GM21390 (cell line): ENCODE results near the gene SUMO2.
A peak's percentile ranks its signal among the peaks of the same experiment; 100 is the strongest.
"Not testable (repeated sequence)": the region's sequence is repeated elsewhere in the genome, so short reads cannot be mapped to it uniquely, and the experiment has no call there.

Source experiments
- ATAC-seq: cut with Tn5 transposase; IDR thresholded peaks from one replicate; pipeline ENCODE4 v1.9.1; 2021; ENCODE audit not compliant: unreplicated experiment

SUMO2 gene

DNA sequence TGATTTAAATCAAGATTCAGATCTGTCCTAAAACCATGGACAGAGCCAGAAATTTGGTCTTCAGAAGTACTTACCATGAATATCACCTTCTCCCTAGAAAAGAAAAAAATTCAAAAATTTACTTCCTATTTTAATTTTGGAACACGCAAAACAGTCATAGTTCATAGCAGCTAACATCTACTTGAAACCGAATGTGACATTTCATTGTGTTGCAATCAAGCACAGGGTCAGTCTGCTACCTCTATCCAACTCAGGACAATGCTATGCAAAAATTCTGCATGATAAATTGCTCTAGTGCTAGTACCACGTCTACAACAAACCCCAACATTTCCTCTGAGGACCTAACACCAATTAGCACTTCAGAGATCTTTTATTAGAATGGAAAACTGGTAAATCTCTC lies 36.2 kb downstream of the SUMO2 start:
- ATAC-seq: no peak

DNA sequence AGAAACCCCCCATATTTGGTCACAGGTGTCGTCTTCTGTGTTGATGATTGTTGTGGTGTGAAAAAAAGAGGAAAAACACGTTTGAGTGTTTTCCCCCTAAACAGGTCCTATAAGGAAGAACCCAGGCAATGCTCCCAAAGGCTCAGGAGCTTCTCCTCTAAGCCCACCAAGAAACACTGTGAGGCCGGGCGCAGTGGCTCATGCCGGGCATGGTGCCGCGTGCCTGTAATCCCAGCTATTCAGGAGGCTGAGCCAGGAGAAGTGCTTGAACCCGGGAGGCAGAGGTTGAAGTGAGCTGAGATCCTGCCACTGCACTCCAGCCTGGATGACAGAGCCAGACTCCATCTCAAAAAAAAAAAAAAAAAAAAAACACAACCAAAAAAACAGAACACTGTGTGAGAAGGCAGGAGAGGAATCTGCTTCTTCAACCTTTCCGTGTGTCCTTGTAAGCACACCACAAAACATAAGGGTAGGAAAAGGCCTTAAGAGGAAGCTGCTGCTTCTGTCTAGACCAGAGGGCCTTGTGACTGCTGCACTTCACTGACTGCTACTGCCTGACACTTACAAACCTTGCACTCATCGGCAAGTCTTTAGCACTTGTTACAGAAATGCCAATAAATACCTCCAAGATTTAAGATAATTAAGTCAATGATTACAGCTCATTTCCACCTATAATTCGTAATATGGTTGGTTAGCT lies 37.8 kb downstream of the SUMO2 start:
- ATAC-seq: no peak

DNA sequence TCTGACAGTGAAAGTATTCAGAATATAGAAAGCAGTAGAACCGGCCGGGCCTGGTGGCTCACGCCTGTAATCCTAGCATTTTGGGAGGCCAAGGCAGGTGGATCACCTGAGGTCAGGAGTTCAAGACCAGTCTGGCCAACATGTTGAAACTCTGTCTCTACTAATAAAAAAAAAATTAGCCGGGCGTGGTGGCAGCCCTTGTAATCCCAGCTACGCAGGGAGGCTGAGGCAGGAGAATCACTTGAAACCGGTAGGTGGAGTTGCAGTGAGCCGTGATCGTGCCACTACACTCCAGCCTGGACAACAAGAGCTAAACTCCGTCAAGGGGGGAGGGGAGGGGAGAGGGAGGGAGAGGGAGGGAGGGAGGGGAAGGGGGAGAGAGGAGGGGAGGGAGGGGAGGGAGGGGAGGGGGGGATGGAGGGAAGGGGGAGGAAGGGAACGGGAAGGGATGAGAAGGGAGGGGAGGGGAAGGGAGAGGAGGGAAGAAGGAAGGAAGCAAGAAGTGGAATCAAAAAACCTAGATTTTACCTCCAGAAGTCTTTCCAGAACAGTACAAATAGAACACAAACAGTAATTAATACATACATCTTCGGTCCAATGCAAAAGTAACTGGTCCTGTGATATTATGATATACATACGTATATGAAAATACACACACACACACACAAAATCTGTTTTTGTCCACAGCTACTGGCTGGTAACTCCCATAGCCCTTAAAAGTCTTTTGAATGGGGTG lies 40.4 kb downstream of the SUMO2 start:
- ATAC-seq: no peak

DNA sequence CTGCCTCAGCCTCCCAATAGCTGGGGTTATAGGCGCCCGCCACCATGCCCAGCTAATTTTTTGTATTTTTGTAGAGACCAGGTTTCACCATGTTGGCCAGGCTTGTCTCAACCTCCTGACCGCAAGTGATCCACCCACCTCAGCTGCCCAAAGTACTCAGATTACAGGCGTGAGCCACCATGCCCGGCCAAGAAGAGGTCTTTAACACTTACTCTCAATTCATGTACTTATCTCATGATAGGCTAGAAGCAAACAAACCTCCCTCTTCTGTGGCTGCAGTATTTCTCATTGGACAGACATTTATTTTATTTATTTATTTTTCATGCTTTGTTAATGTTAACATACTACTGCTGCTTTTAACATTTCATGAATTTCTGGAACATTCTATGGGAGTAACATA lies 44.2 kb downstream of the SUMO2 start:
- ATAC-seq: no peak

DNA sequence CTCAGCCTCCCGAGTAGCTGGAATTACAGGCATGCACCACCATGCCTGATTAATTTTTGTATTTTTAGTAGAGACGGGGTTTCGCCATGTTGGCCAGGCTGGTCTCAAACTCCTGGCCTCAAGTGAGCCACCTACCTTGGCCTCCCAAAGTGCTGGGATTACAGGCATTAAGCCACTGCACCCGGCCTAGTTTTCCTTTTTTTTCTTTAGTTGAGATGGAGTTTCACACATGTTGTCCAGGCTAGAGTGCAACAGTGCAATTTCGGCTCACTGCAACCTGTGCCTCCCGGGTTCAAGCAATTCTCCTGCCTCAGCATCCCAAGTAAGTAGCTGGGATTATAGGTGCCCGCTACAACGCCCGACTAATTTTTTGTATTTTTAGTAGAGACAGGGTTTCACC lies 45.0 kb downstream of the SUMO2 start:
- not testable (repeated sequence) for ATAC-seq

DNA sequence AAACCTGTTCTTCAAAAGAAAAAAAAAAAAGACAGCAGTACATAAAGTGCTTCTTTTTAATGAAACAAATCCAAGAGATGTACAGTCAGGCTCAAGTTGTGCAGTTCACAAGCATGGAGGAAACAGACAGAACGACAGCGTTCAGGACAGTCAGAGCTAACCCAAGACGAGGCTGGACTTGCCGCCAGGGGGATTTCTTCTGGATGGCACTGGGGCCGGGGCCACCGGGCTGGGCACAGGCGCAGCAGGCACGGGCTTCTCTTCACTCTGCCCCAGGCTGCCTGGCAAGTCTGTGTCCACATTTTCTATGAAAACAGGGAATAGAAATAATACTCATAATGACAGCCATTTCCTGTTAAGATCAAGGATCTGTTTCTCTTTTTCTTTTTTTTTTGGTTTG lies 46.8 kb downstream of the SUMO2 start:
- ATAC-seq: no peak

DNA sequence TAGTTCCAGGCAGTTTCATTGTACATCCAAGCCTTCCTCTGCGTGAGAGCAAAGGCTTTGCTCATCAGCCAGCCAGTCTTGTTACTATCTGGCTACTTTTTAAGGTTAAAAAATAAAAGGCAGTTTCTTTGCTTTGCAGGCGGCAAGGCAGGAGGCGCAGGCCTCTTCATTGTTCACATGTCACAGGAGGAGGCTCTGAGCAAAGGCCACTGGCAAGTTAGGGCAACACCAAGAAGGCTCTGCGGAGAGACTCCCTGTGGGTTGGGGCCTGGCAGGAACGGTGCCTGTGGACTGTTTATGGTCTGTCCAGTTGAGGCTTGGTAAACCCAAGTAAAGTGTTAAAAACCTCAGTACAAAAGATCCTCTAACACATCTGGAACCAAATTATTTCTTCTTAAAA lies 47.3 kb downstream of the SUMO2 start:
- ATAC-seq: no peak

DNA sequence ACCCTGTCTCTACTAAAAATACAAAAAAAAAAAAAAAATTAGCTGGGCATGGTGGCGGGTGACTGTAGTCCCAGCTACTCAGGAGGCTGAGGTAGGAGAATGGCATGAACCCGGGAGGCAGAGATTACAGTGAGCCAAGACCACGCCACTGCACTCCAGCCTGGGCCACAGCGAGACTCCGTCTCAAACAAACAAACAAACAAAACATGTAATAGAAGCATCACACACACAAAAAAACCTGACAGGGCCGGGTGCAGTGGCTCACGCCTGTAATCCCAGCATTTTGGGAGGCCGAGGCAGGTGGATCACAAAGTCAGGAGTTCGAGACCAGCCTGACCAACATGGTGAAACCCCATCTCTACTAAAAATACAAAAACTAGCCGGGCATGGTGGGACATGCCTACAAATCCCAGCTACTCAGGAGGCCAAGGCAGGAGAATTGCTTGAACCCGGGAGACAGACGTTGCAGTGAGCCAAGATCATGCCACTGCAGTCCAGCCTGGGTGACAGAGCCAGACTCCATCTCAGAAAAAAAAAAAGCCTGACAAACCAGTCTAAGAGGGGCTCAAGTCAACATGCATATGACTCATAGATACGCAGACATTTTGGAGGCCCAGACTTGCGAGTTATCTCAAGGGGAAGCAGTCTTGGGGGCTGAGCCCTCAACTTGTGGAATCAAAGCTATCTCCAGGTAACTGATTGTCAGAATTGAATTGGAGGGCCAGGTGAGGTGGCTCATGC lies 49.0 kb downstream of the SUMO2 start:
- ATAC-seq: not testable (repeated sequence)

DNA sequence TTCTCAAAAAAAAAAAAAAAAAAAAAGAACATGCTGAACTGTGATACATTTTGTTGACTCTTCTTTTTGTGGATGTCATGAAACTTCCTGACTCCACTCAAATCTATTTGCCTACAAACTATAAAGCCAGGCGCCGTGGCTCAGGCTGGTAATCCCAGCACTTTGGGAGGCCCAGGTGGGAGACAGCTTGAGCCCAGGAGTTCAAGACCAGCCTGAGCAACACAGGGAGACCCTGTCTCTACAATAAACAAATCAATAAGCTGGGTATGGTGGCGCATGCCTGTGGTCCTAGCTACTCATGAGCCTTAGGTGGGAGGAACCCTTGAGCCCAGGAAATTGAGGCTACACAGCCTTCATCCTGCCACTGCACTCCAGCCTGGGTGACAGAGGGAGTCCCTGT lies 49.8 kb downstream of the SUMO2 start:
- ATAC-seq: no peak

DNA sequence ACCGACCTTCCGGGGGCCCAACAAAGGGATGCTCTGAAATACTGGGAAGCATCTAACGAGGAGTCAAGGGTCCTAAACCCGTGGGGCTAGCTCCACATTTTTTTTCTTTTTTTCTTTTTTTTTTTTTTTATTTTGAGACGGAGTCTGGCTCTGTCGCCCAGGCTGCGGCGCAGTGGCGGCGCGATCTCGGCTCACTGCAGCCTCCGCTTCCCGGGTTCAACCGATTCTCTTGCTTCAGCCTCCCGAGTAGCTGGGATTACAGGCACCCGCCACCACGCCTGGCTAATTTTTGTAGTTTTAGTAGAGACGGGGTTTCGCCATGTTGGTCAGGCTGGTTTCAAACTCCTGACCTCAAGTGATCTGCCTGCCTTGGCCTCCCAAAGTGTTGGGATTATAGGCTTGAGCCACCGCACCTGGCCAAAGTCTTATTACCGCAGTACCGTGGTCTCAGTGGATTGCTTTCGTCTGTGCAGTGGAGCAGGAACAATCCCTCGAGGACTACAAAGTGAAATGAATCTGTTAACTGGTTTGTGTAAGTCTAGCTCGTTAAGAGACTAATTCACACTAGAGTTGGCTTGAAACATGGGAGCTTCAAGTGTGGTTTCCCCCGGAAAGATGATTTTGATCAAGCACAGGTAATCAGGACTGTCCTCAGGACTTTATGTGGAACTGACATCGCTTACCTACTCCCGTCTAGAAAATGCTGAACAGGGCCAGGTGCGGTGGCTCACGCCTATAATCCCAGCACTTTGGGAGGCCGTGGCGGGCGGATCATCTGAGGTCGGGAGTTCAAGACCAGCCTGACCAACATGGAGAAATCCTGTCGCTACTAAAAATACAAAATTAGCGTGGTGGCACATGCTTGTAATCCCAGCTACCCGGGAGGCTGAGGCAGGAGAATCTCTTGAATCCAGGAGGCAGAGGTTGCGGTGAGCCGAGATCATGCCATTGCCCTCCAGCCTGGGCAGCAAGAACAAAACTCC lies 50.5 kb downstream of the SUMO2 start:
- ATAC-seq: not testable (repeated sequence)

DNA sequence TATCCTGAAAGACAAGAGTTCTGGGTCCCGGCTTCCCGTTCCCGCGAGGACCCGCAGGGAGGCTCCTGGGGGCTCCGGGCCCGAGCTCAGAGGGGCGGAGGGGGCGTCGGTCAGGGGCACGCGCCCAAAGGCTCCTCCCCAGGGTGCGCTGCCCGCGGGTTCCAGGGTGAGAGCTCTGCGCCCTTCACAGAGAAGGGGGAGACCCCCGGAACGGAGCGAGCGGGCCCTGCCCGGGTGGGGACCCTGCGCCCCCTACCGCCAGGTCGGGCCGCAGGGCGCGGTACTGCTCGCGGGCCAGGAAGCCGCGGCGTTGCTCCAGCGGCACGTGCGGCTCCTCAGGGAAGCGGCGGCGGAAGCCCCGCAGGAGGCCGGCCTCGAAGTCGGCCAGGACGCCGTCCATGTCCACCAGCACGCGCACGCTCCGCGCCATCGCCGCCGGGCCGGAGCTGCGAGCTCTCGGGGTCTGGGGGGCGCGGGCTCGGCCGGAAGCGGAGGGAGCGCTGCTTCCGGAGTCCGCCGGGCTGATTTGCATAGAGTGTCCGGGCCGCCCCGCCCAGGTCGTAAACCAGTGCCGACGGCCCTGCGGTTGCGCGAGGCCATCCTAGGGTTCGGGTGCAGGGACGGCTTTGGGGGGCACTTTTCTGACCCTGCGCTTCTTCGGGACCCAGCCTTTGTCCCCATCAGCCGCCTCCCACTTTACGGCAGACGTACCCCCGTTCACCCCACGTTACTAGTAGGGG lies 51.3 kb downstream of the SUMO2 start, which contains the start of gene NT5C:
NT5C (minus strand) TSS at position 465 of the 740 bp plus-strand sequence; CDS start at position 430, 35 bp downstream.
- peak; percentile 87 for ATAC-seq

DNA sequence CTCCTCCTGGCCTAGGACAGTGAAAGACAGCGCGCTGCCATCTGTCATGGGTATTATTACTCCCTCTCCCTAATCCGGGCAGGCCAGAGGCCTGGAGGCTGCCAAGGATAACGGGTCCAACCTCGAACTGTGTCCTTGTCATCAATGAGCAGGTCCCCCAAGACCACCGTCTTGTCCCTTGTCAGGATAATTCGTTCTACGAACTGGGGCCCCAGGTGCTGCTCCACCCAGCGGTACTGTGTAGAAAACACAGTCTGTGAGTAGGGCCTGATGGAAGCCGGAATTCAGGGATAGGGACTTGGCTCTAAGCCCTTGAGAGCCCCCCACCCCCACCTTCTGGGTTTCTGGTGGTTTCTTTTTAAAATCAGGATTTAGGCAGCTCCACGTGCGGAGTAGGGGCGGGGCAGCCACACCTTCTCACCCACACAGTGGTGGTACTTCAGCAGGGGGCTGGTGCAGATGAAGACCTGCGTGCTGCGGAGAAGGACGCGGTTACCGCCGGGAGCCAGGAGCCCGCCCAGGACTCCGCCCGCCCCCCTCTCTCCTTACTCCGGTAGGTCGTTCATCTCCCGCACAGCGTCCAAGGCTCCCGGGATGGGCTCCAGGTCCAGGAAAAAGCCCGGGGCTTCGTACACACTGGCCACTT lies 52.0 kb downstream of the SUMO2 start:
- ATAC-seq: peak; percentile 22

DNA sequence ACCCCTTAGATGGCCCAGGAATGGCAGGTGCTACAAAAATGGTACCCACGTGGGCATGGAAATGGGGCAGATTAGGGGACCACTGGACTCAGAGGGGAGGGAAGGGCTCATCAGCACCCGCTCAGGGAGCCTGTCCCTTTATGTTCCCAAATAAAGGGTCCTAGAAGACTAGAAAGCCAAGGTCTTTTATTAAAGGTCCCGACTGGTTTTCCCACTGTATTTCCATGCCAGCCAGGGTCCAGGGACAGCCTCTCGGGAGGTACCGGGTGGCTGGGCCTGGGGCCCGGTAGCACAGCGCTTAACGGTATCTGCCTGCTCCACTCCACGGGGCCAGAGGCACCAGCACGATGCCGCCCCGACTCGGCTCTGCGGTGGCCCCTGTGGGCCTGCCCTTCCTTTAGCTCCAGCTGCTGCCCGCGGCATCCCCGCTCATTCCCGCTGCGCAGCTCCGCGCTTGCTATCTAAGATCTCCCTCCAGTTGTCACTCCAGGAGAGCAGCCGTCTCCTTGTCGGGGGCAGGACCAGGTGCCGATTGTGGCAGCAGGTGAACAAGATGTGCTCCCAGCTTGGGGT lies 52.6 kb downstream of the SUMO2 start:
- no peak for ATAC-seq

DNA sequence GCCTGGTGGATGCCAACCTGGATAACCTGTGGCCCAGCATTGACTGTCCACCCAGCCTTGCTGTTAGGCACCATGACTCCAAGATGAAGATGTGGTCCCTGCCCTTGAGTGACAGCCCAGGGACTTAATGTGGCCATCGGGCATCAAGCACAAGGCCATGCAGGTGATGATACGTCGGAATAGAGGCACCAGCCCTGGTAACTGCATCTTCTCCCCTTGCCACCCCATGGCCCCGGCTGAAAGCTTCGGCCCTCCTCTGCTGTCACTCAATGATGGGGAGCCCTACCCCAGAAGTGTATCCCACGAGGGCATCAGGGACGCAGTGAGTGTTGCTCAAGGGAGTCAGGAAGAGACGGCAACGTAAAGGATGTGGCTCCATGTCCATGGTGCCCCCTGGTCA lies 53.2 kb downstream of the SUMO2 start:
- no peak for ATAC-seq

DNA sequence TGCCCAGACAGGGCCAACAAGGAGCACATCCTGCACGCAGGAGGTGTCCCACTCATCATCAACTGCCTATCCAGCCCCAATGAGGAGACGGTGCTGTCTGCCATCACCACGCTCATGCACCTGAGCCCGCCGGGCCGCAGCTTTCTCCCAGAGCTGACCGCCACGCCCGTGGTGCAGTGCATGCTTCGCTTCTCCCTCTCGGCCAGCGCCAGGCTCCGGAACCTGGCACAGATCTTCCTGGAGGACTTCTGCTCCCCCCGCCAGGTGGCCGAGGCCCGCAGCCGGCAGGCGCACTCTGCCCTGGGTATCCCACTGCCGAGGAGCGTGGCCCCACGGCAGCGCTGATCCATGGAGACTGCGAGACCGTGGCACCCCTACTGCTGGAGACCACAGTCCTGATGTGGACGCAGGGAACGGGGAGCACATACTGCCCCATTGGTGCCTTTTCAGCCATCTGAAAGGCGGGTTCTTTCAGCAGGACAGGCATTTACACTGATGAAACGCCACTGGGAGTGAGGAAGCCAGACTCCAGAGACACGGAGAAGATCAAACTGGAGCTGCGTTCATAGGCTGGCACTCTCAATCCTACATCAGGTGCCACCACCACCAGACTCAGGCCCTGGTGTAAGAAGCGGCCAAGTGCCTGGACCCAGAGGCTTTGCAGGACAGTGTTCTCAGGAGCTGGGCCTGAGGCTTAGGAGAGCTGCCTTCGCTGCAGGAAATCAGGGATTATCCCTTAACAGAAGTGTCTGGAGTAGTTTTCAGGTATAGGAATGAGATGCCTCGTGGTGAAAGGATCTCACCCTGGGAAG lies 53.9 kb downstream of the SUMO2 start:
- ATAC-seq: no peak

DNA sequence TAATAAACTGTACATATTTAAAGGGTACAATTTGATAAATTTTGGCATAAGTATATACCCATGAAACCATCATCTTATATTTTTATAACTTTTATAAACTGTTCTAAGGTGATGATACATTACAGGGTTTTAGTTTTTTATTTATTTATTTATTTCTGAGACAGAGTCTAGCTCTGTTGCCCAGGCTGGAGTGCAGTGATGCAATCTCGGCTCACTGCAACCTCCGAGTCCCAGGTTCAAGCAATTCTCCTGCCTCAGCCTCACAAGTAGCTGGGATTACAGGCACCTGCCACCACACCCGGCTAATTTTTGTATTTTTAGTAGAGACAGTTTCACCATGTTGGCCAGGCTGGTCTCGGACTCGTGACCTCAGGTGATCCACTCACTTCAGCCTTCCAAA lies 54.8 kb downstream of the SUMO2 start:
- not testable (repeated sequence) for ATAC-seq

DNA sequence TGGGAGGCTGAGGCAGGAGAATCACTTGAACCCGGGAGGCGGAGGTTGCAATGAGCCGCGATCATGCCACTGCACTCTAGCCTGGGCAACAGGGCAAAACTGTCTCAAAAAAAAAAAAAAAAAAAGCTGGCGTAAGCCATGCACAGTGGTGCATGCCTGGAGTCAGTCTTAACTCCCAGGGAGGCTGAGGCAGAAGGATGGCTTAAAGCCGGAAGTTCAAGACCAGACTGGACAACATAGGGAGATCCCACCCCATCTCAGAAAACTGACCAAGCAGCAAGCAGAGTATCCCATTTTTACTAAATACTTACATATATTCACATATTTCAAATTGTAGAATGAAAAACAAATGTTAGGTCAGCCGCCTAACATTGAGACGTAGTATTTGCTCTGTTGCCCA lies 55.8 kb downstream of the SUMO2 start:
- ATAC-seq: no peak

DNA sequence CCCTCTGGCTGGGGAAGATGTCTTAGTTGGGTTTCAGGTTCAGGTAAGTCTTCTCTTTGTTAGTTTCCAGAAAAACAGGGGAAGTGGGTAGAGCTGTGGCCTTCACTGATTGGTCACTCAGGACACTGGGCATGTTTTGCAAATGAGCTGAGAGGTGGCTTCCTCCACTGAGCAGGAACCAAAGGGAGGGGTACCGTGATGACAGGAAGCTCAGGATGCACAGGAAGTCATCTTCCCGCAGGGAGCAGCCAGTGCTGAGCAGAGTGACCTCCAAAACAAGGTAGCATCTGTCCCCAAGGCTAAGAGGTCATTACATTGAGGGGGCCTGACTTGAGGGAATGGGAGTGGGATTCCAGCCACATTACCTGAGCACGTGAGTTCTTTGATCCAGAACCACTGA lies 56.8 kb downstream of the SUMO2 start:
- no peak for ATAC-seq
